ENCODE measurements around the gene MOGAT2.

The MOGAT2 gene

DNA sequence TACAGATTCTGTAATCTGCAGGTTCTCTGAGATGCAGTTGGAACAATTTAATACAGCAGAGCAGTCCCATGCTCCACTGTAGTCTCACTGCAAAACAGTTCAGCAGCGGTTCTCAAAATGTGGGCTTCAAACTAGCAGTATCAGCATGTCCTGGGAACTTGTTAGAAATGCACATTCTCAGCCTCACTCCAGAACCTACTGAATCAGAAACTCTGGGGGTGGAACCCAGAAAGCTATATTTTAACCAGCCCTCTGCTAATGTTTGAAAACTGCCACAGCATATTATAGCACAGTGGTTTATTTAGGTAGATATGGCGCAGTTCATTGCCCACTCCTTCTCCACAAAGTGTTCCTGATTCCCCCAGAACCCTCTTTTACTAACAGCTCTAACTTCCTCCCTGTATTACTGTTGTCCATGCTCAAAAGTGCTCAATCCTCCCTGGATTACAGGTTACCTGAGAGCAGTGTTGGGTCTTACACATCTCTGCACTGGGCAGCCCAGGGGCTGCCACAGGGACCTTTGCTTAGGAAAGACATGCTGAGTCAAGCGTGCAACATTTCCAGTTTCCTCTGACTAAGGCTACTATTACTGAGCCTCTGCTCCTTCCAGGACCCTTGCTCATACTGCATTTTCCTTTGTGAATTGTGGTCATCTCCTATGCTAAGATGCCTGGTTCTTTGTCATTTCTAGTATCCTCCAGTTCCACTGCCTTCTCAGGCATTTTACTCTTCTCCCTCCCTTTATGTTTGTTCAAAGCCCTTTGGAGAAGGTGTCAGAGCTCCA, 43.3 kb downstream of the MOGAT2 start:
- no peaks in the 10 kb centered on the region for H3K9me3 Mint-ChIP-seq
- no peak overlapping the region for H3K4me3 Mint-ChIP-seq
- H3K27ac Mint-ChIP-seq: no peak overlapping the region
- H3K4me1 Mint-ChIP-seq: no peaks in the 10 kb centered on the region
- H3K36me3 Mint-ChIP-seq (ENCODE audit: low read depth): no peaks in the 10 kb centered on the region
- DNase-seq: no peak
- ATAC-seq: no peak
- peaks cover 6% of the 10 kb centered on the region for H3K27me3 Mint-ChIP-seq

DNA sequence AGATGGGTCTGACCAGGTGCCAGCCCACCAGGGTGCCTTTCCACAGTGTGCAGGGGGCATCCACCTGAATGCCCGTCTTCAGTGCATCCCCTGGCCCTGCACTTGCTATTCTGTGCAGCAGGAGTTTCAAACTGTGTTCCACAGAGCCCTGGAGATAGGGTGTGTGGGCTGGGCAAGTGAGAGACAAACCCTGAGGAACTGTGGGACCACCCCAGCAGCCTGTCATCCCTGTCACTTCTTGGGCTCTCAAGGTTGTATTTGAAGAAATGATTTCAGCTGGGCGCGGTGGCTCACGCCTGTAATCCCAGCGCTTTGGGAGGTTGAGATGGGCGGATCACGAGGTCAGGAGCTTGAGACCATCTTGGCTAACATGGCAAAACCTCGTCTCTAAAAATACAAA, 44.5 kb downstream of the MOGAT2 start:
- no peak overlapping the region for H3K4me3 Mint-ChIP-seq
- no peaks in the 10 kb centered on the region for H3K9me3 Mint-ChIP-seq
- peaks cover under 1% of the 10 kb centered on the region for H3K4me1 Mint-ChIP-seq
- DNase-seq: no peak
- peaks cover 4% of the 10 kb centered on the region for H3K27me3 Mint-ChIP-seq
- ATAC-seq: no peak
- H3K27ac Mint-ChIP-seq: no peak overlapping the region
- H3K36me3 Mint-ChIP-seq (ENCODE audit: low read depth): no peaks in the 10 kb centered on the region

DNA sequence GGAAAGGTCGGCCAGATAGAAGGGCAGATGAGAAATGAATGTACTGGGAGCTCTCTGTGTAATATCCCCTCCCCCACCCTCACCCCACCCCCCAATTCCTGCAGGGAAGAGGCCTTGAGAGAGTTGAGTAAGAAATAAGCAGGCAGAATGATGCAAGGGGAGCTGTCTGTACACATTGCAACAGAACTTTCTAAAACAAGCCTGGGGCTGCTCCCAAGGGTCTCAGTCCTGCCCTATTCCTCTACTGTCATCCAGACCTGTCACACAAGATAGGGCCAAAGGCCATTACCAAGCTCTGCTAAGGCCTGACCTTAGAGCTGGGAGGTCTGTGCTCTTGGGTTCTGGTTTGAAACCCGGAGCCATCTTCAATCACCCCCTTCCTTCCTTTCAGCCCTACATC, 45.2 kb downstream of the MOGAT2 start:
- no peak overlapping the region for H3K27ac Mint-ChIP-seq
- H3K9me3 Mint-ChIP-seq: no peaks in the 10 kb centered on the region
- DNase-seq (no peak), ATAC-seq (no peak)
- no peaks in the 10 kb centered on the region for H3K36me3 Mint-ChIP-seq (ENCODE audit: low read depth)
- peaks cover 10% of the 10 kb centered on the region for H3K27me3 Mint-ChIP-seq
- H3K4me1 Mint-ChIP-seq: peaks cover 8% of the 10 kb centered on the region
- H3K4me3 Mint-ChIP-seq: no peak overlapping the region

GRCh38 chr11:75763846-75764245, 46.2 kb downstream of the MOGAT2 start:
- peaks cover 10% of the 10 kb centered on the region for H3K27me3 Mint-ChIP-seq
- H3K4me1 Mint-ChIP-seq: peaks cover 12% of the 10 kb centered on the region
- no peak overlapping the region for H3K4me3 Mint-ChIP-seq
- H3K27ac Mint-ChIP-seq: no peak overlapping the region
- H3K9me3 Mint-ChIP-seq: no peaks in the 10 kb centered on the region
- H3K36me3 Mint-ChIP-seq (ENCODE audit: low read depth): no peaks in the 10 kb centered on the region
- DNase-seq (no peak), ATAC-seq (no peak)

DNA sequence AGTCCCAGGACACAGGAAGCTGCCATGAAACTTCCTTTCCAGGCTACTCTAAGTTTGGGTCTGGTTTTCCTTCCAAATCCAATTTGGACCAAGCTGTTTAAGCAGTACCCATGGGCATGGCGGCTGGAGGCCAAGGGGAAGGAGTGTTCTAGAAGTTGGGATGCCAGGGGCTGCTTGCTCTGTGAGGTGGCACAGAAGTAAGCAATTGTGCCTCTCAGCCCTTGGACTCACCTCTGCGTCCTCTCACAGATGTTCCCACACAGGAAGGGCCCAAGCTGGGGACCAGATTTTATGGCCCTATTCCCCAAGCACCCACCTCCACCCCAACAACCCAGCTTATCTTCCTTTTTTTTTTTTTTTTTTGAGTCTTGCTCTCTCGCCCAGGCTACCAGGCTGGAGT, 47.5 kb downstream of the MOGAT2 start:
- DNase-seq: no peak
- H3K36me3 Mint-ChIP-seq (ENCODE audit: low read depth): no peaks in the 10 kb centered on the region
- no peaks in the 10 kb centered on the region for H3K9me3 Mint-ChIP-seq
- no peak overlapping the region for H3K27ac Mint-ChIP-seq
- peaks cover 21% of the 10 kb centered on the region for H3K4me1 Mint-ChIP-seq
- no peak overlapping the region for H3K4me3 Mint-ChIP-seq
- peaks cover 21% of the 10 kb centered on the region for H3K27me3 Mint-ChIP-seq
- no peak for ATAC-seq

GRCh38 chr11:75766443-75767227, 49.0 kb downstream of the MOGAT2 start:
- Mint-ChIP-seq H3K4me3 (no peak overlapping the region), H3K36me3 (ENCODE audit: low read depth) (no peaks in the 10 kb centered on the region), H3K4me1 (peaks cover 21% of the 10 kb centered on the region), H3K27me3 (peaks cover 23% of the 10 kb centered on the region), H3K27ac (no peak overlapping the region), H3K9me3 (no peaks in the 10 kb centered on the region)
- no peak for ATAC-seq
- no peak for DNase-seq

- H3K9me3 Mint-ChIP-seq: no peaks in the 10 kb centered on the region
- no peaks in the 10 kb centered on the region for H3K36me3 Mint-ChIP-seq (ENCODE audit: low read depth)
- peaks cover 23% of the 10 kb centered on the region for H3K27me3 Mint-ChIP-seq
- DNase-seq (no peak), ATAC-seq (no peak)
- H3K27ac Mint-ChIP-seq: peak overlapping the region; percentile 10
- H3K4me1 Mint-ChIP-seq: peaks cover 21% of the 10 kb centered on the region
- H3K4me3 Mint-ChIP-seq: no peak overlapping the region
Measured at GRCh38 chr11:75767228-75767572, 49.6 kb downstream of the MOGAT2 start.

DNA sequence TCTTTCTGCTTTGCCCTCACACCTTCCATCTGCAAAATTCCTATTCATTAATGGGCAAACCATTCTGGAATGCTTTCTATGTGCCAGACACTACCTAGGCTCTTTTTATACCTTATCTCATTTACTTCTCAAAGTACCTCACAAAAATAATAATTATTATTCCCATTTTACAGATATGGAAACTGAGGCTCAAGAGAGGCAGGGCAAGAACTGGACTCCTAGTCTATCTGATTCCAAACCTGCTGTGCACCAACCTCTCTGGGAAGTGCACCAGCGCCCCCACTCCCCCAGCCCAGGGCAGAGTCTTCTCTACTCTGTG, 50.1 kb downstream of the MOGAT2 start:
- DNase-seq (no peak), ATAC-seq (no peak)
- Mint-ChIP-seq H3K4me1 (peaks cover 21% of the 10 kb centered on the region), H3K36me3 (ENCODE audit: low read depth) (no peaks in the 10 kb centered on the region), H3K4me3 (no peak overlapping the region), H3K27me3 (peaks cover 23% of the 10 kb centered on the region), H3K9me3 (no peaks in the 10 kb centered on the region), H3K27ac (peak overlapping the region; percentile 59)

DNA sequence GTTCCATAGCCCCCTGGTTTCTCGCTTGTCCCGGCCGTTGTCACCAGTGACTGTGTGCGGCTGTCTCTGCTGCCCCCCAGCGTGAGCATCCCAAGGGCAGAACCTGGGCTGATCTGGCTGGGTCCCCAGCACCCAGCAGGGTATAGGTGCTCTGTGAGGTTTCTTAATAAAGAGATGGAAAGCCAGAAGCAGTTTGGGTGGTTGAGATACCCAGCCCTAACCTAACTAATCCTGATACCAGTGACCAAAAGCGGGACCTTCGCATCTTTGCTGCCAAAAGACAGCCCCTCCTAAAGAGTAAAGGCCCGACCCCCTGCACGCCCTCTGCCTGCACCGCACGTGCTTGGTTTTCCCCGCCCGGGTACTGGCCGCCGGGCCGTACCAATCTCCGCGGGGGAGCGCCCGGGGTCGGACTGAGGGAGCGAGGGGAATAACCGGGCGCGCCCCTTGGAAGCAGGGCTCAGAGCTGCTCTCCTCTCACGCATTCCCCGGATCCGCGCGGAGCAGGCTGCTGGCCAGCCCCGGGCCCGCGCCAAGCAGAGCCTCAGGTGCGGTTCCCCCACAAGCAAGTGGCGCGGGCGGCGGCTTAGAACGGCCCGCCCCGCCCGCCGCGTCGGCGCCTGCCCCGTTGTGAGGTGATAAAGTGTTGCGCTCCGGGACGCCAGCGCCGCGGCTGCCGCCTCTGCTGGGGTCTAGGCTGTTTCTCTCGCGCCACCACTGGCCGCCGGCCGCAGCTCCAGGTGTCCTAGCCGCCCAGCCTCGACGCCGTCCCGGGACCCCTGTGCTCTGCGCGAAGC, 50.7 kb downstream of the MOGAT2 start, which contains the start of gene DGAT2:
Gene DGAT2 (plus strand): TSS at position 667 of the 797 bp plus-strand sequence. CDS start 214 bp downstream, outside the sequence.
- H3K4me3 Mint-ChIP-seq: peak within 1 kb of the TSS; percentile 61
- ATAC-seq (peak; percentile 74), DNase-seq (peak; percentile 77)
- H3K36me3 Mint-ChIP-seq (ENCODE audit: low read depth): no peaks in the 10 kb centered on the region
- H3K9me3 Mint-ChIP-seq: no peaks in the 10 kb centered on the region
- peak within 1 kb of the TSS; percentile 59 for H3K27ac Mint-ChIP-seq
- peaks cover 23% of the 10 kb centered on the region for H3K27me3 Mint-ChIP-seq
- peaks cover 21% of the 10 kb centered on the region for H3K4me1 Mint-ChIP-seq

- Mint-ChIP-seq H3K36me3 (ENCODE audit: low read depth) (no peaks in the 10 kb centered on the region), H3K4me3 (peak overlapping the region; percentile 61), H3K27me3 (peaks cover 23% of the 10 kb centered on the region), H3K27ac (no peak overlapping the region), H3K4me1 (peaks cover 27% of the 10 kb centered on the region), H3K9me3 (no peaks in the 10 kb centered on the region)
- ATAC-seq: no peak
- no peak for DNase-seq
Measured at GRCh38 chr11:75768909-75769771, 51.5 kb downstream of the MOGAT2 start.

DNA sequence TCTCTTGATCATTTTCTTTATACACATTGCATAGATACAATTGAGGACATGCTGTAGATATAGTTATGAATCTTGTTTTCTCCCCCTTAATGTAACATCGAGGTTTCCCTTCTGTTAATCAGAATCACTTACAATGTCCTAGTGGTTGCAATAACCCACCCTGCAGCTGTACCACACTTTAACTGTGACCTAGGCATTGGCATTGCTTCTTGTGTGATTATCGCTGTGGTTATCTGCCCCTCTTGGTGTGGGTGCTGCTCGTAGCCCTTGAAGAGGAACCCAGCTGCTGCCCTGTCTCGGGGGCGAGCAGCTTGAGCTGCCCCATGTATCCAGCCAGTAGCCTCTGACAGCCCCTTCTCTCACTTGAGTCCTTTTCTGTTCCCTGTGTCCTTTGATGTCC, 52.5 kb downstream of the MOGAT2 start:
- Mint-ChIP-seq H3K4me1 (peaks cover 27% of the 10 kb centered on the region), H3K36me3 (ENCODE audit: low read depth) (no peaks in the 10 kb centered on the region), H3K4me3 (peak overlapping the region; percentile 61), H3K27me3 (peaks cover 23% of the 10 kb centered on the region), H3K27ac (no peak overlapping the region), H3K9me3 (no peaks in the 10 kb centered on the region)
- ATAC-seq (no peak), DNase-seq (no peak)

GRCh38 chr11:75771646-75772410, 54.2 kb downstream of the MOGAT2 start:
- DNase-seq (no peak), ATAC-seq (no peak)
- H3K4me1 Mint-ChIP-seq: peaks cover 27% of the 10 kb centered on the region
- H3K36me3 Mint-ChIP-seq (ENCODE audit: low read depth): no peaks in the 10 kb centered on the region
- peak overlapping the region; percentile 8 for H3K27ac Mint-ChIP-seq
- H3K9me3 Mint-ChIP-seq: no peaks in the 10 kb centered on the region
- H3K4me3 Mint-ChIP-seq: no peak overlapping the region
- H3K27me3 Mint-ChIP-seq: peaks cover 20% of the 10 kb centered on the region

DNA sequence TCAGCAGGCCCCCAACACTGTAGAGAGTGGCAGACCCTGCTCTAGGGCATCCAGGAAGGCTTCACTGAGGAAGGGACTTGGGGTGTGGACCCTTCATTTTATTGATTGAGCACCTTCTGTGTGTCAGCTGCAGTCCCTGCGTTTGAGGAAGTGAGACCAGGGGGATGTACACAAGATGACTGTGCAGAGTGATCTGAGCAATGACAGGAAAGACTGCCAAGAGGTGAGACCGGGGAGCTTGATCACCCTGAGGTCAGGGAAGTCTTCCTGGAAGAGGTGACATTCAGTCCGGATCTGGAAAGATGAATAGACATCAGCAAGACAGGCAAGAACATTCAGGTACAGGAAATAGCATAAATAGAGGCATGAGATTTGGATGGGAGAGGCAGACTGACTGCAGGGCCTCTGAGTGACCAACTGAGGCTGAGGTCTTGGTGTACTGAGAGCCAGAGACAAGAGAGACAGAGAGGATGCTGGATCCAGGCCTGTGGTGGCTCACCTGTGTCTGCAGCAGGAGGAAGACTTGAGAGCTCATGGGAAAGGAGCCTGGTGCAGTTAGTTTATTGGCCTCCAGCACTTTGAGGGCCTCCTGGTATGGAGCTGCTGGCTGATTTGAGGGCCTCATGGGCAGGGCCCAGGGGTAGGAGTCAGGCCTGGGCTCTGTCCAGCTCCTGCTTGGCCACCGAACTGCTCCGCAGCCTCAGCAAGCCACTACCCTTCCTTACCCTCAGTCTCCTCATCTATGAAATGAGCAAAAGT, 56.1 kb downstream of the MOGAT2 start:
- DNase-seq (no peak), ATAC-seq (peak; percentile 50)
- peaks cover 13% of the 10 kb centered on the region for H3K27me3 Mint-ChIP-seq
- peak overlapping the region; percentile 57 for H3K27ac Mint-ChIP-seq
- H3K36me3 Mint-ChIP-seq (ENCODE audit: low read depth): no peaks in the 10 kb centered on the region
- peaks cover 30% of the 10 kb centered on the region for H3K4me1 Mint-ChIP-seq
- H3K4me3 Mint-ChIP-seq: no peak overlapping the region
- H3K9me3 Mint-ChIP-seq: no peaks in the 10 kb centered on the region
